HG02938 (cell line): Measurements from ENCODE around the gene SELENBP1.
"Not testable (repeated sequence)": the region's sequence is repeated elsewhere in the genome, so short reads cannot be mapped to it uniquely, and the experiment has no call there.

Source experiments
- ATAC-seq: cut with Tn5 transposase; IDR thresholded peaks from one replicate; pipeline ENCODE4 v1.9.1; 2021; ENCODE audit warnings: mild to moderate bottlenecking, moderate library complexity; ENCODE audit not compliant: unreplicated experiment

The SELENBP1 gene

DNA sequence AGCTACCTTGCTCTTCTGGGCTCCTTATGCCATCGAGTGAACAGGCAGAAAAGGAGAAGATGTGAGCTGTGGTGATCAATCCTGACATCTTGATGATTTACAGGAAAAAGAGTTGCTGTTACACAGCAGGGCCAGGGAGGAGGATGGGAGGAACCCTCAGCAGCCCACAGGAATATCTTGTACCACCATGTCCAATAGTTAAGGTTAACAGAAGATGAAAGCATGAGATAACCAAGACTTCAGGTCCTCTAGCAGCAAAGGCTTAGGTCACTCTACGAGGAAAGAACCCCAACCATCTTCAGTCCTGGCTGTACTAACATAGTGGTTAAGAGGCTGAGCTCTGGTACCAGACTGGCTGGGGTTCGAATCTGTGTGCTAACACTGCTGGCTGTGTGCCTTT is 12.1 kb upstream of the SELENBP1 start:
- ATAC-seq: no peak

- ATAC-seq: no peak
Observed at GRCh38 chr1:151377150-151377884, 4.8 kb upstream of the SELENBP1 start.

DNA sequence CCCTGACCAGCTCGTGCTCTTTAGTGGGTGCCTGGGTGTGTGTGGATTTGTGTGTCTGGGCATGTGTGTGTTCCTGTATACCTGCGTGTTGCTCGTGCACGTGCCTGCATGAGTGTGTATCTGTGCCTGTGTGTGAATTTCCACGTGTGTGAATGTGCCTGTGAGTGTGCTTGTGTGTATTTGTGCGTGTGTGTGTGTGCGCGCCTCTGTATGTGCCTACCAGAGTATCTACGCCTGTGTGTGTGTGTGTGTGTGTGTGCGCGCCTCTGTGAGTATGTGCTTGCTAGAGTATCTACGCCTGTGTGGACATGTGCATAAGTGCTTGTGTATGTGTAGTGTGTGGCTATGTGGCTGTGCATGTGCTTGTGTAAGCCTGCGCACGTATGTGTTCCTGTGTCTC is 691 bp upstream of the SELENBP1 start:
- no peak for ATAC-seq

DNA sequence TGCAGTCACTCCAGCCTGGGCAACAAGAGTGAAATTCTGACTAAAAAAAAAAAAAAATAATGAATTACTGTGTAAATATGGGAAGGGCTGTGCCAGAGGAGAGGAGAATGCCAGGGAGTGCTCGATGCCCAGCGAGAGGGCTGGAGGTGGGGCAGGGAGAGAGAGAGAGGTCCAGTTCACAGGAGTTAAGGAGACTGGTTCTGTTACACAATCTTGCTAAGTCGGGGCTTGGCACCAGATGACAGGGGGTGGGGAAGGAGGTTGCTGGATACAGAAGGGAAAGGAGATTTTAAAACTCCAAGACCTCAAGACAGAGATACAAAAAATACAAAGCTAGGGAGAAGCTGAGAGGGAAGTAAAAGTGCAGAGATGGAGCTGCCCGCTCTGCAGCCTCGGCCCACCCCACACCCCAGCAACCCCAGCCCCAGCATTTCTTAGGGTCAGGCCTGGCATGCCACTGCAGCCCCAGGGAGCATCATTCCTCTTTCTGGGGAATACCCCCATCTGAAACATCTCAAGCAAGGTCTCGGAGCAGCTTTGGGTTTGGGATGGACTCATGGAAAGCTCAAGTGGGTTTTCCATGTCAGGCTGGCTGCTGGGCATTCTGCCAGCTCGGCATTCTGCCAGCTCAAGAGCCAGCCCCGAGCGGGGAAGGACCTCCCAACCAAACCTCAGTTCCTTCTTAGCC is 991 bp downstream of the SELENBP1 start:
- ATAC-seq: no peak

DNA sequence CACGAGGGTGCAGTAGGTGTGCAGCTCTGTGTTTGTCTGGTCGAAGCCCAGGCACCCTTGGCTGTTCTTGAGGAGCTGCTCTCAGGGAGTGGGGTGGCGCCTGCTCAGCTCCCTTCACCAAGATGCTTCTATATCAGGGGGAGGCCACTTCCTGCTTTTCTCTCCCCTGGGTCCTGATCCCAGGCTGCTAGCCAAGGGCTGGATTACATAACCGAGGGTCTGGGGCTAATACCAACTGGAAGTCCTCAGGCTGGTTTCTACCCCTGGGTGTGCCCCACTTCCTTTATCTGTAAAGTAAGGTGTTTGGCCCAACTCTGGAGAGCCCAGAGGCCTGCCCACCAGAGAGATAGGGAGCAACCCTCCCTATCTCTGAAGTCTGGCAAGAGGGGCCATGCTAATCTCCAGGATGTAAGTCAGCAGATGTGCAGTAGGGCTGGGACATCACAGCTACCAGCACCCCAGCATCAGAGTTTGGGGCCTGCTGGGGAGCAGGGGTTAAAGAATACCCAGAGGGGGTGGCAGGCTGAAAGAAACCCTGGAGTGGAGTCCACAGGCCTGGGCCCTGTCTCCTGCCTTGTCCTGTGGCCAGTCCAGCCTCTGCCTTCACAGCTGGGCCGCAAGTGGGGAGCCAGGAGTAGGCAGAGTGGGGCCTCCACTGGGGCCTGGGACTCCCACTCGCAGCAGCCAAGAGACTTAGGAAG is 2.1 kb downstream of the SELENBP1 start:
- no peak for ATAC-seq

DNA sequence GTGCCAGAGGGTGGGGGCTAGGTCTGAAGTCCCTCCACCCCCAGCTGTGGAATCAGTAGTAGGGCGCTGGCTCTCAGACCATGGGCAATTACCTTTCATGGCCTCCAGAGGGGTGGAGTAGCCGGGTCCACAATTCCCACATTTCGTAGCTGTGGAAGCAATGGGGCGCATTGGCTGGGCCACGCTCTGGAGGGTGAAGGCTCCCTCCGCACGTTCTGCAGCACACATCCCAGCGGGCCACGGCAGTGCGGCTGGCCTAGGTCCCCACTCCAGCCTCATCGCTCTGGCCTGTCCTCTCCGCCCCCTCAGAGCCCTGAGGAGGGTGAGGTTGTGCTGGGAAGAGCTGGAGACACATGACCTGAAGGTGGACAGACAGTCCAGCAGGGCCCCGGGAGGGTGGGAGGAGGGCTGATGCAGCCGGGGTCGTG is 2.9 kb downstream of the SELENBP1 start:
- ATAC-seq: no peak

GRCh38 chr1:151369302-151369610 is 3.2 kb downstream of the SELENBP1 start:
- ATAC-seq: no peak

DNA sequence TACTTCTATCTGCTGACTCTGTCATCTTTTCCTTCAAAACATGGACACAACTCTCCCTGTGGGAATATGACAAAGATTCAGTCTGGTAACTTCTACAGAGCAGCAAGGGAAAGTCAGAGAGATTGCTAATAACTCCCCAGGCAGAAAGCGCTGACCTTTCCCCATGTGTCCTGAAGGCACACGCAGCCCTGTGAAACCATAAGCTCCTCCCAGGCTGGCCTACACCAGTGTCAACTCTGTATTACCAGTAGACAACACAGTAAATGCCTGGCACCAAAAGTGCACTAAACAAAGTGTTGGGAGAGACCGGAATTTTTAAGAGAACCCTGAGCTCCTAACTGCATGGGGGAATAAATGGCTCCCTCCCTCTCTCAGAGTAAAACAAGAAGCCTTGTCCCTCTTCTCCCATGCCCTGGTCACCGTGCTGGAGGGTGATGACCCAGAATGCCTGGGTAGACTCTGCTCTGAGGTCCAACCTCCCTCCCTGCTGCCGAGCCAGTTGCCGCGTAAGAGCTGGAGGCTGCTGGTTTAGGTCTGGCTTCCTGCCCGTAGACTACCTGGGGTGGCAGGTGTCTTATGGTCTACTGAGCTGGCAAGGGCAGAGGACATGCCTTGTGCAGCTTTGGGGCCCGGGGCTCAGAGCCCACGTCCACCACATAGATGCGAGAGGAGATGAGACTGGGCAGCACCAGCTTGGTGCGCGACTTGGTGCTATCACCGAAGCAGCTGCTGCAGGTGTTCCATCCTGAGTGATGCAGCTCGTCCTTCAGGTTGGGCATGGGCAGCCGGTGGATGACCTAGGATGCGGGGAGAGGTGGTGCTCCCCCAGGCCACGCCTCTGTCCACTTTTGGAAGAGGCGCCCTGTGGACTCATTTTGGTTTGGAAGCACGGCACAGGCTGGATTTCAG is 3.9 kb downstream of the SELENBP1 start:
- ATAC-seq: no peak

DNA sequence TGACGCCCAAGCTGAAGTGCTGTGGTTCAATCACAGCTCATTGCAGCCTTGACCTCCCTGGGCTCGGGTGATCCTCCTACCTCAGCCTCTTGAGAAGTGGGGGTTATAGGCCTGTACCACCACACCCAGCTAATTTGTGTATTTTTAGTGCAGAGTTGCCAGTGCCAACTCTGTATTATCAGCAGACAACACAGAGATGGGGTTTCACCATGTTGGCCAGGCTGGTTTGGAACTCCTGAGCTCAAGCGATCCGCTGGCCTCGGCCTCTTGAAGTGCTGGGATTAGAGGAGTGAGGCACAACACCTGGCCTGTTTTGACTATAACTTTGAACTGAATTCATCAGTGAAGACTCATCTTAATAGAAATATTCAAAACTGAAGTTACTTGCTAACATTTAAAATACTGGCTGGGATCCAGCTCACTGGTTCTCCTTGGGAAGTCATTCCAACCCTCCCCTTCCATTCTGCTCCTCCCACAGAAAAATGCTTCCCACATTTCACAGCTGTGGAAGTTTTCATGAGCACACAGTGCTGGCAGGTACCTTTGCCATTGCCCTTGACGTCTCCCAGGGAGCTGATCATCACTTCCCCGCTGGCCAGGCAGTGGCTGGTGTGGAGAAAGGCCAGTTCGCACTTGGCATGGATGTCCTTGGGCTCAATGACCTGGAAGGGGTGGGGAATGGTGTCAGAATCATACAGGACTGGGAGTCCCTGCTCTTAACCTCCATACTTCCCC is 4.7 kb downstream of the SELENBP1 start:
- no peak for ATAC-seq

- no peak for ATAC-seq
Observed at GRCh38 chr1:151364996-151365395, 7.5 kb downstream of the SELENBP1 start.

DNA sequence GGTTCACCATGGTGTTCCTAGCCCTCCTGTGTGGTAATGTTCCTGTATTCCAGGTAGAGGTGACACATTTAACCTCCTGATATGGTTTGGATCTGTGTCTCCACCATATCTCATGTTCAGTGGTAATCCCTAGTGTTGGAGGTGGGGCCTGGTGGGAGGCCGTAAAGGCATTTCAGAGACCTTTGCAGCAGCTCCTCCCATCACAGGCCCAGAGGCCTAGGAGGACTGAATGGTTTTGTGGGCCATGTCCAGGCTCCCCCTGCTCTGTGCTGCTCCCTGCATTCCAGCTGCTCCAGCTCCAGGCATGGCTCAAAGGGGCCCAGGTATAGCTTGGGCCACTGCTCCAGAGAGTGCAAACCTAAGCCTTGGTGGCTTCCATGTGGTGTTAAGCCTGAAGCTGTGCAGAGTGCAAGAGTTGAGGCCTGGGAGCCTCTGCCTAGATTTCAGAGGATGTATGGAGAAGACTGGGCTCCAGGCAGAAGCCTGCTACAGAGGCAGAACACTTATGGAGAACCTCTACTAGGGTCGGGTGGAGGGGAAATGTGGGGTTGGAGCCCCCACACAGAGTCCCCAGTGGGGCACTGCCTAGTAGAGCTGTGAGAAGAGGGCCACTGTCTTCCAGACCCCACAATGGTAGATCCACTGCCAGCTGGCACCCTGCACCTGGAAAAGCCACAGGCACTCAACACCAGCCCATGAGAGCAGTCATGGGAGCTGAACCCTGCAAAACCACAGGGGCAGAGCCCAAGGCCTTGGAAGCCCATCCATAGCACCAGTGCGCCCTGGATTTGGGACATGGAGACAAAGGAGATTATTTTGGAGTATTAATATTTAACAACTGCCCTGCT is 10.0 kb downstream of the SELENBP1 start:
- no peak for ATAC-seq

GRCh38 chr1:151361883-151362282 is 10.6 kb downstream of the SELENBP1 start:
- ATAC-seq: no peak

DNA sequence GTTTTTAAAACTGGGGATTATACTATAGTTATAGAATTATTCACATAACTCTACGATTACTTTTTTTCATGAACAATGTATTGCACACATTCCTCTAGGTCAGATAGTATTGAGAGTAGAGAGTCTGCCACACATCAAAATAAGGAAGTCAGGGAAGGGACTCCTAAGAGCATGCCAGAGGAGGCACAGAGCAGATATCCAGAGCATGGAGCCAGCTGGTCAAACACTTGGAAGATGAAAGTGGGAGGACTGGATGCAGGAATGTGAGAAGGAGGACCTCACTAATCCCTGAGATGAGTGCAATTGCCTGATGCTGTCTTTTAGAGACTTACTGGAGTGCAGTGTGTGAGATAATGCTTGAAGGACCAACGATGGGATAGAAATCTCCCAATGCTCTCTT is 15.8 kb downstream of the SELENBP1 start:
- ATAC-seq: no peak

GRCh38 chr1:151352021-151352718 is 20.3 kb downstream of the SELENBP1 start:
- no peak for ATAC-seq

DNA sequence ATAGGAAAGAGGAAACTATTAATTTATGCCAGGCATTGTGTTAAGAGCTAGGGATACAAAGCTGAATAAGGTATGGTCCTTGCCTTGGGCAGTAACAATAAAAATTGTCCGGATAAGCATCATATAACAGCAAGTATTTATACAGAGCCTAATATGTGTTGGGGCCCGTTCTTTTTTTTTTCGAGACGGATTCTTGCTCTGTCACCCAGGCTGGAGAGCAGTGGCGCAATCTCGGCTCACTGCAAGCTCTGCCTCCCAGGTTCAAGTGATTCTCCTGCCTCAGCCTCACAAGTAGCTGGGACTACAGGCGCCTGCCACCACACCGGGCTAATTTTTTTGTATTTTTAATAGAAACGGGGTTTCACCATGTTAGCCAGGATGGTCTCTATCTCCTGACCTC is 22.2 kb downstream of the SELENBP1 start:
- ATAC-seq: not testable (repeated sequence)

GRCh38 chr1:151347523-151348246 is 24.8 kb downstream of the SELENBP1 start:
- ATAC-seq: no peak

DNA sequence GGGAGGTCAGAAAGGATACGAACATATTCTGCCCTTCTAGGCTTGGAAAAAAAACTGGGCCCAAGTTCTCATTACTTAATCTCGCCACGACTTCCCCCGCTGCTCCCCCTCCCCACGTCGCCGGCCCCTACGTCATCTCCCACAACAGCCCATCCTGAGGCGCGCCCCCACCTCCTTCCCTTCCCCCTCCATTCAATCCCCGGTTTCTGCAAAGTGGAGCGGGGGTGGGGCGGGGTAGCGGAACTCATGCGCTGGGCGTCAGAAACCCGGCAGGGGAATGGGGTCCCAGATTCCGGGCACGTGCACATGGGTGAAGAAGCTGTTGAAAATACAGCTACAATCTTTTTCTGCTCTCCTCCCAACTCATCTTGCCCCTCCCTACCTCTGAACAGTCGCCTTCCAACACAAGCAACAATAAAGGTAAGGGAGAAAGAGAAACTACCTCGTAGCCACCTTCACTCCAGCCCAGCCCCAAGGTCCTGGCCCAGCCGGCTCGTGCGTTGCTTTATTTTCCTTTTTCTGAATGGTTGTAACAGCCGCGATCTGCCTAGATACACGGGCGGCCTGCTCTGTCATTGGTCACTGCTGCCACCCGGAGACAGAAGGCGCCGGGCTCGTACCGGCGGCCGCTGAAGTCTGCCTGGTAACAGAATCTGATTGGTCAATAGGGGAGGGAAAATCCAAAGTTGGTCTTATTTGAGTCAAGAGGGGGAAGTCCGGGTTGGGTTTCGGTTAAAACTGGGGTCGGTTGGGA is 25.6 kb downstream of the SELENBP1 start, which contains the start of gene RFX5:
Gene RFX5, minus strand, starts transcription at position 484 of the 754 bp plus-strand sequence. CDS start 932 bp downstream, outside the sequence.
- ATAC-seq: peak; percentile 93
